Keratinocyte (primary cell): Measurements from ENCODE around the gene ADPRH. TPM values are rescaled to one million over a fixed set of nuclear protein-coding genes. Genes with fewer than 3 reads are reported as not detected.

Experiments used
- DNase-seq: peaks from one replicate; pipeline ENCODE4 v3.0.0-alpha.2; 2011; ENCODE audit warnings: low read depth, missing footprints, low spot score
- FAIRE-seq: peaks from 2 replicates; lab custom pipeline; 2011; peaks lifted over from hg19 to GRCh38; lab: Jason Lieb, UNC
- H2AFZ ChIP-seq: 2 replicates; pipeline ENCODE4 v1.6.0; 2012; ENCODE audit warnings: low read length, control low read depth, inconsistent platforms; ENCODE audit not compliant: control insufficient read depth
- H3K27ac ChIP-seq: 2 replicates; pipeline ENCODE4 v1.5.1; 2011; ENCODE audit warnings: low read length; ENCODE audit not compliant: control insufficient read depth, insufficient read depth
- H3K27me3 ChIP-seq: 3 replicates; pipeline ENCODE4 v1.6.0; 2011; ENCODE audit warnings: low read length; ENCODE audit not compliant: control insufficient read depth, insufficient read depth; ENCODE audit errors: extremely low read depth
- H3K36me3 ChIP-seq, 2 experiments: 2 replicates in 1 of 2; 3 replicates in 1 of 2; pipeline ENCODE4 v1.5.1; 2011; ENCODE audit warnings: low read length in 2 of 2, mild to moderate bottlenecking in 1 of 2; ENCODE audit not compliant: control insufficient read depth in 2 of 2, insufficient read depth in 2 of 2; ENCODE audit errors: extremely low read depth in 1 of 2
- H3K4me1 ChIP-seq: 3 replicates; pipeline ENCODE4 v1.5.1; 2011; ENCODE audit warnings: low read length; ENCODE audit not compliant: control insufficient read depth, insufficient read depth; ENCODE audit errors: extremely low read depth
- H3K4me2 ChIP-seq: 3 replicates; pipeline ENCODE4 v1.6.0; 2011; ENCODE audit warnings: low read depth, low read length; ENCODE audit not compliant: control insufficient read depth, insufficient read depth; ENCODE audit errors: extremely low read depth
- H3K4me3 ChIP-seq, 3 experiments: fragments of 200-600 bp in 1 of 3; sonication (generic) in 1 of 3; 2 replicates in 2 of 3; 3 replicates in 1 of 3; pipeline ENCODE4 v1.5.1; 2011 to 2016; ENCODE audit warnings: low read length in 3 of 3, mild to moderate bottlenecking in 3 of 3, control low read depth in 2 of 3, inconsistent platforms in 1 of 3, low read depth in 1 of 3, mixed read lengths in 1 of 3, mixed run types in 1 of 3, moderate library complexity in 1 of 3; ENCODE audit not compliant: control insufficient read depth in 2 of 3, insufficient read depth in 2 of 3; ENCODE audit errors: extremely low read depth in 1 of 3
- H3K79me2 ChIP-seq: 2 replicates; pipeline ENCODE4 v1.6.0; 2012; ENCODE audit warnings: low read length; ENCODE audit not compliant: control insufficient read depth, insufficient read depth
- H3K9ac ChIP-seq: 3 replicates; pipeline ENCODE4 v1.6.0; 2011; ENCODE audit warnings: low read length; ENCODE audit not compliant: control insufficient read depth, insufficient read depth; ENCODE audit errors: extremely low read depth
- H3K9me1 ChIP-seq: 3 replicates; pipeline ENCODE4 v1.6.0; 2011; ENCODE audit warnings: low read length; ENCODE audit not compliant: control insufficient read depth, insufficient read depth; ENCODE audit errors: extremely low read depth
- H3K9me3 ChIP-seq: 2 replicates; pipeline ENCODE4 v1.5.1; 2012; ENCODE audit warnings: low read depth, low read length; ENCODE audit not compliant: control insufficient read depth
- H4K20me1 ChIP-seq: 3 replicates; pipeline ENCODE4 v1.6.0; 2011; ENCODE audit warnings: low read length; ENCODE audit not compliant: control insufficient read depth, insufficient read depth; ENCODE audit errors: extremely low read depth
- EZH2 ChIP-seq: IDR thresholded peaks from one replicate; pipeline ENCODE4 v1.6.1; 2012; ENCODE audit warnings: inconsistent platforms, mild to moderate bottlenecking, low read length, moderate library complexity
- dilution Hi-C: fragments of 300-500 bp; cut with MboI; formaldehyde crosslinking; loops from one replicate; pipeline ENCODE4 v1.7.0; 2020; ENCODE audit warnings: low sequenced_read_pairs; ENCODE audit not compliant: extremely low pct_ligation_motif_present
- polyA plus RNA-seq, 5 experiments: library from polyadenylated mRNA; depleted of rRNA in 3 of 5; stranded (reverse) in 3 of 5; stranded (forward) in 1 of 5; unstranded in 1 of 5; fragments of >200 nt; gene quantifications; 1 replicate in 1 of 5; 2 replicates in 3 of 5; 3 replicates in 1 of 5; pipeline versions ENCODE4 v1.2.1 to v1.2.3, GENCODE V29; 2011 to 2012; ENCODE audit warnings: missing spikeins in 2 of 5, low read depth in 1 of 5, low replicate concordance in 1 of 5
- TF ChIP-seq, protein P1 (sequence below), 3 experiments: IDR thresholded peaks in 1 of 3; conservative IDR thresholded peaks in 1 of 3; optimal IDR thresholded peaks in 1 of 3; 2 replicates in 2 of 3; 3 replicates in 1 of 3; pipeline versions ENCODE3 to v1.5.1; 2011; ENCODE audit warnings: low read length in 3 of 3, mild to moderate bottlenecking in 3 of 3, moderate library complexity in 2 of 3, control low read depth in 1 of 3, inconsistent platforms in 1 of 3; ENCODE audit not compliant: insufficient read depth in 2 of 3; ENCODE audit errors: extremely low read depth in 1 of 3

ADPRH gene
- polyA plus RNA-seq, 1 donor (not counting 4 experiments of a cell fraction or from before 2014, with no cell fraction given): 0.39 TPM

DNA sequence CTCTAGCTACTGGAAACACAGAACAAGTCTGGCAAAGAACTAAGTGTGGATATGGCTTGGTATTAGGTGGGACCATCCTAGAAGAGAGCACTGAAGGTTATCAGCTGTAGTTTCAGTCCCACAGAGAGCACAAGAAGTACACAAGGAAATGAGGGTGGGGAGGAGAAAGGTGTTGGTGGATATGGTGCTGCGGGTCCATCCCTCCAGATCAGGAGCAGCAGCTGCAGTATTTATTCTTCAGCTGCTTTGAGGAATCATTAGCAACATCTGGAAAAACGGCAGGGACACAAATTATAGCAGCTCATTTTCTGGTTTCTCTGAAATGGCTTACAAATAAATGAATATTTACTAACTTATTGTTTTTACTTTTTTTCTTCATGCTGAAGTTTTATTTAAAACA is 48.8 kb upstream of the ADPRH start:
- no peak for FAIRE-seq
- Histone ChIP-seq H2AFZ (no peak overlapping the region), H3K9me1 (no peaks in the 10 kb centered on the region)

DNA sequence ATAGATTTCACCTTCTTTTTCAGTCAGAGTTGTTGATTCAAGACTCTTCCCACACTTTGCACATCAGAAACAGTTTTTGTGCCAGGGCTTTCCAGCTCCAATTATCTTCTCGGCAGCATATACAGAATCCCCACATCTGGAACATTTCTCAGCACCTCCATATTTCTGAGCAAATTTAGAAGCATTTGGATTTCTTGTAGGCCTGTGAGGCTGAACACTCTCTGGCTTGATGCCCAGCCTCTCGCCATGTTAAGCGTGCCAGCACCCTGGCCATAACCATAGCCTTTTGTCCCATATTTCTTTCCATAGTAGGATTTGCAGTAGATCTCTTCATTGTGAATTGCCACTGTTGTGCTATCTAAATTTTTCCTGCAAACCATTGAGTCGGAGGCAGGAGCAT is 48.1 kb upstream of the ADPRH start:
- dilution Hi-C loops: no loop called here
- no peaks in the 10 kb centered on the region for H3K4me1 ChIP-seq
- no peak overlapping the region for H3K27ac ChIP-seq
- H3K9ac ChIP-seq: no peak overlapping the region
- H3K79me2 ChIP-seq: no peaks in the 10 kb centered on the region
- no peaks in the 10 kb centered on the region for H3K9me3 ChIP-seq
- no peaks in the 10 kb centered on the region for H4K20me1 ChIP-seq
- no peak overlapping the region for H2AFZ ChIP-seq
- H3K36me3 ChIP-seq: no peaks in the 10 kb centered on the region
- H3K4me2 ChIP-seq: no peak overlapping the region
- no peak for DNase-seq
- no peaks in the 10 kb centered on the region for H3K9me1 ChIP-seq
- TF ChIP-seq, protein P1, sequence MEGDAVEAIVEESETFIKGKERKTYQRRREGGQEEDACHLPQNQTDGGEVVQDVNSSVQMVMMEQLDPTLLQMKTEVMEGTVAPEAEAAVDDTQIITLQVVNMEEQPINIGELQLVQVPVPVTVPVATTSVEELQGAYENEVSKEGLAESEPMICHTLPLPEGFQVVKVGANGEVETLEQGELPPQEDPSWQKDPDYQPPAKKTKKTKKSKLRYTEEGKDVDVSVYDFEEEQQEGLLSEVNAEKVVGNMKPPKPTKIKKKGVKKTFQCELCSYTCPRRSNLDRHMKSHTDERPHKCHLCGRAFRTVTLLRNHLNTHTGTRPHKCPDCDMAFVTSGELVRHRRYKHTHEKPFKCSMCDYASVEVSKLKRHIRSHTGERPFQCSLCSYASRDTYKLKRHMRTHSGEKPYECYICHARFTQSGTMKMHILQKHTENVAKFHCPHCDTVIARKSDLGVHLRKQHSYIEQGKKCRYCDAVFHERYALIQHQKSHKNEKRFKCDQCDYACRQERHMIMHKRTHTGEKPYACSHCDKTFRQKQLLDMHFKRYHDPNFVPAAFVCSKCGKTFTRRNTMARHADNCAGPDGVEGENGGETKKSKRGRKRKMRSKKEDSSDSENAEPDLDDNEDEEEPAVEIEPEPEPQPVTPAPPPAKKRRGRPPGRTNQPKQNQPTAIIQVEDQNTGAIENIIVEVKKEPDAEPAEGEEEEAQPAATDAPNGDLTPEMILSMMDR (optimal IDR thresholded peaks at IDR 0.05 in 1 of 3, IDR thresholded peaks at IDR 0.05 in 1 of 3, conservative IDR thresholded peaks at IDR 0.05 in 1 of 3; ENCODE audit: extremely low read depth in 1 of 3, insufficient read depth in 2 of 3, low read length in 3 of 3): no peak
- no peak for TF ChIP-seq EZH2
- H3K4me3 ChIP-seq: no peak overlapping the region
- no peaks in the 10 kb centered on the region for H3K27me3 ChIP-seq
- FAIRE-seq: no peak

More for the DNA sequence above, 48.8 kb upstream of the ADPRH start:
- Histone ChIP-seq H3K27me3 (no peaks in the 10 kb centered on the region), H3K4me2 (no peak overlapping the region), H3K27ac (no peak overlapping the region), H3K4me3 (no peak overlapping the region), H3K9me3 (no peaks in the 10 kb centered on the region), H3K79me2 (no peaks in the 10 kb centered on the region), H3K4me1 (no peaks in the 10 kb centered on the region), H4K20me1 (no peaks in the 10 kb centered on the region), H3K36me3 (no peaks in the 10 kb centered on the region), H3K9ac (no peak overlapping the region)
- DNase-seq: no peak
- TF ChIP-seq, protein P1 (optimal IDR thresholded peaks at IDR 0.05 in 1 of 3, IDR thresholded peaks at IDR 0.05 in 1 of 3, conservative IDR thresholded peaks at IDR 0.05 in 1 of 3; ENCODE audit: extremely low read depth in 1 of 3, insufficient read depth in 2 of 3, low read length in 3 of 3): no peak
- no peak for TF ChIP-seq EZH2
- dilution Hi-C loops: no loop called here
